Activated B cell treated with CpG ODN at 0.5 μM for 24 hours (primary cell): ENCODE measurements around the gene LIN7A. TPM values are rescaled to one million over a fixed set of nuclear protein-coding genes. Genes with fewer than 3 reads are reported as not detected.

Experiments
- ATAC-seq: fragments of 200-7000 bp; cut with Tn5 transposase; one replicate; pipeline ENCODE4 v1.10.0; 2021; ENCODE audit warnings: low read depth, mild to moderate bottlenecking, moderate library complexity
- CTCF ChIA-PET: fragments of 350-600 bp; sonication (Branson Sonifier 250); formaldehyde crosslinking; loops from one replicate; lab custom pipeline; 2021; ENCODE audit warnings: antibody characterized with exemption; lab: Charles Lee
- POLR2A ChIA-PET: fragments of 350-600 bp; sonication (Branson Sonifier 250); formaldehyde crosslinking; loops from one replicate; lab custom pipeline; 2021; ENCODE audit warnings: antibody characterized with exemption; lab: Charles Lee
- DNase-seq: peaks from one replicate; pipeline ENCODE4 v3.0.0; 2022
- H3K27ac Mint-ChIP-seq: one replicate; pipeline ENCODE4 v1.8.0; 2020; ENCODE audit warnings: mixed read lengths
- H3K27me3 Mint-ChIP-seq: one replicate; pipeline ENCODE4 v1.8.0; 2021; ENCODE audit warnings: mixed read lengths
- H3K36me3 Mint-ChIP-seq: one replicate; pipeline ENCODE4 v1.8.0; 2021; ENCODE audit warnings: low read depth, mixed read lengths
- H3K4me1 Mint-ChIP-seq: one replicate; pipeline ENCODE4 v1.8.0; 2021; ENCODE audit warnings: mixed read lengths
- H3K4me3 Mint-ChIP-seq: one replicate; pipeline ENCODE4 v1.8.0; 2020; ENCODE audit warnings: mild to moderate bottlenecking, mixed read lengths
- H3K9me3 Mint-ChIP-seq: one replicate; pipeline ENCODE4 v1.8.0; 2020; ENCODE audit warnings: mixed read lengths
- intact Hi-C: fragments of 100-400 bp; cut with micrococcal nuclease; formaldehyde crosslinking; loops from one replicate; pipeline ENCODE4 v1.15.1; 2024
- total RNA-seq: library from RNA; stranded (reverse); gene quantifications from 2 replicates; pipeline ENCODE4 v1.2.3, GENCODE V29; 2022
- TF ChIP-seq, protein P1 (sequence below): fragments of 200-600 bp; IDR thresholded peaks from one replicate; pipeline ENCODE4 v1.8.0; 2022; ENCODE audit warnings: antibody characterized with exemption, mild to moderate bottlenecking

Gene LIN7A
- total RNA-seq, 1 donor from 2014 or later: not detected

DNA sequence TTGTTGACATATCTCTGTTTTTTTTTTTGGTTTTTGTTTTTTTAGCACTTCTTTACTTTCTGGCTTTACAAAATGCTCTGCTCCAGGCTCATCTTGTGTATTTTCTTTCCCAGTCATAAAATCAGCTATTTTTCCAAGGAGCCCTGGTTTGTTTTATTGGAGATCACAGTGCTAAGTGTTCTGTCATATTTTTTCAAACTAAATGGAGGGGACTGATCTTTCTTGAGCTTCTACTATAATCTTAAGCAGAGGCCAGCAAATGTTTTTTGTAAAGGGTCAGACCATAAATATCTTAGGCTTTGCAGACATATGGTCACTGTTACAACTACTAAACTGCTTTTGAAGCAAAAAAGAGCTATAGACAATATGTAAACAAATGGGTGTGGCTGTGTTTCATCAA lies 30.6 kb upstream of the LIN7A start:
- Mint-ChIP-seq H3K27me3 (no peaks in the 10 kb centered on the region), H3K4me3 (no peak overlapping the region), H3K36me3 (no peaks in the 10 kb centered on the region), H3K4me1 (no peaks in the 10 kb centered on the region), H3K27ac (no peak overlapping the region), H3K9me3 (no peaks in the 10 kb centered on the region)
- POLR2A ChIA-PET: no interaction called here
- intact Hi-C loops: no loop called here
- ATAC-seq: no peak
- TF ChIP-seq, protein P1, sequence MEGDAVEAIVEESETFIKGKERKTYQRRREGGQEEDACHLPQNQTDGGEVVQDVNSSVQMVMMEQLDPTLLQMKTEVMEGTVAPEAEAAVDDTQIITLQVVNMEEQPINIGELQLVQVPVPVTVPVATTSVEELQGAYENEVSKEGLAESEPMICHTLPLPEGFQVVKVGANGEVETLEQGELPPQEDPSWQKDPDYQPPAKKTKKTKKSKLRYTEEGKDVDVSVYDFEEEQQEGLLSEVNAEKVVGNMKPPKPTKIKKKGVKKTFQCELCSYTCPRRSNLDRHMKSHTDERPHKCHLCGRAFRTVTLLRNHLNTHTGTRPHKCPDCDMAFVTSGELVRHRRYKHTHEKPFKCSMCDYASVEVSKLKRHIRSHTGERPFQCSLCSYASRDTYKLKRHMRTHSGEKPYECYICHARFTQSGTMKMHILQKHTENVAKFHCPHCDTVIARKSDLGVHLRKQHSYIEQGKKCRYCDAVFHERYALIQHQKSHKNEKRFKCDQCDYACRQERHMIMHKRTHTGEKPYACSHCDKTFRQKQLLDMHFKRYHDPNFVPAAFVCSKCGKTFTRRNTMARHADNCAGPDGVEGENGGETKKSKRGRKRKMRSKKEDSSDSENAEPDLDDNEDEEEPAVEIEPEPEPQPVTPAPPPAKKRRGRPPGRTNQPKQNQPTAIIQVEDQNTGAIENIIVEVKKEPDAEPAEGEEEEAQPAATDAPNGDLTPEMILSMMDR: no peak
- no peak for DNase-seq
- CTCF ChIA-PET: no interaction called here

DNA sequence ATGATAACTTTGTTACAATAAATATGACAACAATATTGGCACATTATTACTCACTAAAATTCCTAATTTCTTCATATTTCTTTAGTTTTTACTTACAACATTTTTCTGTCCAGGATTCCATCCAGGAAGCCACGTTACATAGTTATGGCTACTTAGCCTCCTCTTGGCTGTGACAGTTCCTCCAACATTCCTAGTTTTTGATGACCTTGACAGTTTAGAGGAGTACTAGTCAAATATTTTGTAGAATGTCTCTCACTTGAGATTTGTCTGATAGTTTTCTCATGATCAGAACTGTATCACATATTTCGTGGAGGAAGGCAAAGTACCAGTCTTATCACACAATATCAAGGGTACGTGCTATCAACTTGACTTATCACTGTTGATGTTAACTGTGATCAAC lies 29.8 kb upstream of the LIN7A start:
- DNase-seq: no peak
- intact Hi-C loops: no loop called here
- ChIA-PET POLR2A (no interaction called here), CTCF (no interaction called here)
- Mint-ChIP-seq H3K27ac (no peak overlapping the region), H3K36me3 (no peaks in the 10 kb centered on the region), H3K27me3 (no peaks in the 10 kb centered on the region), H3K4me1 (no peaks in the 10 kb centered on the region), H3K9me3 (no peaks in the 10 kb centered on the region), H3K4me3 (no peak overlapping the region)
- TF ChIP-seq, protein P1: no peak
- no peak for ATAC-seq

GRCh38 chr12:80966001-80966400 lies 28.3 kb upstream of the LIN7A start:
- POLR2A ChIA-PET: no interaction called here
- Mint-ChIP-seq H3K36me3 (no peaks in the 10 kb centered on the region), H3K27me3 (no peaks in the 10 kb centered on the region), H3K9me3 (no peaks in the 10 kb centered on the region), H3K27ac (no peak overlapping the region), H3K4me1 (no peaks in the 10 kb centered on the region), H3K4me3 (no peak overlapping the region)
- TF ChIP-seq, protein P1: no peak
- DNase-seq (no peak), ATAC-seq (no peak)
- CTCF ChIA-PET: no interaction called here
- intact Hi-C loops: no loop called here

- CTCF ChIA-PET: no interaction called here
- Mint-ChIP-seq H3K27ac (no peak overlapping the region), H3K36me3 (no peaks in the 10 kb centered on the region), H3K4me1 (no peaks in the 10 kb centered on the region), H3K27me3 (no peaks in the 10 kb centered on the region), H3K4me3 (no peak overlapping the region), H3K9me3 (no peaks in the 10 kb centered on the region)
- intact Hi-C loops: no loop called here
- DNase-seq (no peak), ATAC-seq (no peak)
- POLR2A ChIA-PET: no interaction called here
- TF ChIP-seq, protein P1: no peak
Measured at GRCh38 chr12:80958162-80958561, 20.4 kb upstream of the LIN7A start.

- no peak overlapping the region for H3K4me3 Mint-ChIP-seq
- DNase-seq: no peak
- TF ChIP-seq, protein P1: no peak
- H3K27ac Mint-ChIP-seq: no peak overlapping the region
- ChIA-PET POLR2A (no interaction called here), CTCF (no interaction called here)
- H3K36me3 Mint-ChIP-seq: no peaks in the 10 kb centered on the region
- H3K4me1 Mint-ChIP-seq: no peaks in the 10 kb centered on the region
- no peaks in the 10 kb centered on the region for H3K9me3 Mint-ChIP-seq
- no peaks in the 10 kb centered on the region for H3K27me3 Mint-ChIP-seq
- ATAC-seq: no peak
- intact Hi-C loops: no loop called here
Measured at GRCh38 chr12:80954857-80955520, 17.3 kb upstream of the LIN7A start.
